SK-N-MC (cell line): ENCODE data around the gene MRPL51.

ENCODE experiments used
- EZH2 ChIP-seq: fragments of 200-600 bp; sonication (generic); IDR thresholded peaks from one replicate; pipeline ENCODE4 v1.6.1; 2017; ENCODE audit warnings: antibody characterized with exemption
- FOXP2 ChIP-seq: optimal IDR thresholded peaks from 2 replicates; pipeline ENCODE3; 2011; ENCODE audit warnings: mild to moderate bottlenecking, moderate library complexity; ENCODE audit not compliant: insufficient read depth; ENCODE audit errors: extremely low read length, control extremely low read depth
- POLR2AphosphoS5 ChIP-seq: IDR thresholded peaks from 2 replicates; pipeline ENCODE4 v1.6.1; 2012; ENCODE audit warnings: mild to moderate bottlenecking, low read depth, low read length, borderline replicate concordance

- TF ChIP-seq EZH2 (no peak), POLR2AphosphoS5 (peak; percentile 59), FOXP2 (no peak)
These were observed 41.5 kb downstream of the MRPL51 start, which contains the start of gene TAPBPL for GRCh38 chr12:6451348-6452244.
